ENCODE results near the gene HAND1.

Gene HAND1

DNA sequence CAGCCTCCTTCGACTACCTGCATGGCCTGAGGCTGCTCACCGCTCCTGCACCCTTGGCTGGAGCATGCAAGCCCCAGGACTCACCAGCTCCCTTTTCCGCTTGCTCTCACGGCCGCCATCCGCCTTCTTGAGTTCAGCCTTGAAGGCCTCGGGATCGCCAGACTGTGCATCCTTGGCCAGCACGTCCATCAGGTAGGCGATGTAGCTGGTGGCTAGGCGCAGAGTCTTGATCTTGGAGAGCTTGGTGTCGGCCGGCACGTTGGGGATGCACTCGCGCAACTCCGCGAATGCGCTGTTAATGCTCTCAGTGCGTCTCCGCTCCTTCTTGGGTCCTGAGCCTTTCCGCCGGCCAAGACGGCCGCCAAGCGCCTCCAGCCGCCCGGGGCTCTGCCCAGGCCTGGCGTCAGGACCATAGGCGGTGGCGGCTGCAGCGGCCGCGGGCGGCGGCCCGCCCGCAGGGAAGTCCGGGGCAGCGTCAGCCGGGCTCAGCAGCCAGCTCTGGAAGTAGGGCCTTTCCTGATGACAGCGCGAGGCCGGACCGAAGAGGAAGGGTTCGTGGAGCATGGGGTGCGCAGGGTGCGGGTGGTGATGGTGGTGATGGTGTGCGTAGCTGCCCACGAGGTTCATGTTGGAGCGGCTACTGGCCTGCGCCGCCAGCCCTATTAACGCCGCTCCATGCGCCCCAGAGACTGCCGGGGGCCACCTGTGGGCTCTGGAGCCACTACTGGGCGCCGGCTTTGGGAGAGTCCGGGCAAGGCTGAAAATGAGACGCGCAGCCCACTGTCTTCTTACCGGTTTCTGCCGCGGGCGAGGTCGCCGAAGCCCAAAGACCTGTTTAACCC, 424 bp downstream of the HAND1 start:
- DNase-seq, result no peak

- no peak for DNase-seq
Measured at GRCh38 chr5:154476354-154477205, 1.4 kb downstream of the HAND1 start.

DNA sequence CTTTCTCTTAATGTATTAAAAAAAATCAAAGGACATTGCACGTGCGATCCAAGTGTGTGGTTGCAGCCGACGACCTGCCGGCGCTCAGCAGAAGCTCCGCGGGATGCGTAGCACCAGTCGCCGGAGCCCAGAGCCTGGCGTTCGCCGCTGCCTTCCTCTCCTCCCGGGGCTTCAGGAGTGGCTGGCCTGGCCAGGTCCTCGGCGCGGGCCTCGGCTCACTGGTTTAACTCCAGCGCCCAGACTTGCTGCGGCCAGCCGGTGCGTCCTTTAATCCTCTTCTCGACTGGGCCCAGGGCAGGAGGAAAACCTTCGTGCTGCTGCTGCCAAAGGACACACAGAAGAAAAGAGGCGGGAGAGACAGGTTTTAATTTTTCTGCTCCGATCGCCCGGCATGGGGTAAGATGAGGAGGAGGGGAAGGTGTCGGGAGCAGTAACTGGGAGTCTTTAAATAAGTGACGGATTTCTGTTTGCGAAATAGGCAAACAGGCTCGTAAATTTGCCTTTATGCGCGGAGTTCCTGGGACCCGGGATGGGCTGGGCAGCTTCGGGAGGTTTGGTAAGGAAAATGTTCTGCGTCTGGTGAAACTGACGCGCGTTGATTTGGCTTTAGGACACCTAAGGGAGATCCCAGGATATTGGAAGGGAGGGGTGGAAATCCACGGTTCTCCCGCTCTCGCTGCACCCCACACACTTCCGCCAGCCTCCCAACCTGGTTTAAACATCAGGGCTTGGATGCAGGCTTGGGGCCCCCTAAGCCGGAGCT, 2.3 kb downstream of the HAND1 start:
- DNase-seq, result no peak

GRCh38 chr5:154474396-154475334, 3.4 kb downstream of the HAND1 start:
- no peak for DNase-seq

- DNase-seq, result no peak
Measured at GRCh38 chr5:154473581-154474283, 4.3 kb downstream of the HAND1 start.

DNA sequence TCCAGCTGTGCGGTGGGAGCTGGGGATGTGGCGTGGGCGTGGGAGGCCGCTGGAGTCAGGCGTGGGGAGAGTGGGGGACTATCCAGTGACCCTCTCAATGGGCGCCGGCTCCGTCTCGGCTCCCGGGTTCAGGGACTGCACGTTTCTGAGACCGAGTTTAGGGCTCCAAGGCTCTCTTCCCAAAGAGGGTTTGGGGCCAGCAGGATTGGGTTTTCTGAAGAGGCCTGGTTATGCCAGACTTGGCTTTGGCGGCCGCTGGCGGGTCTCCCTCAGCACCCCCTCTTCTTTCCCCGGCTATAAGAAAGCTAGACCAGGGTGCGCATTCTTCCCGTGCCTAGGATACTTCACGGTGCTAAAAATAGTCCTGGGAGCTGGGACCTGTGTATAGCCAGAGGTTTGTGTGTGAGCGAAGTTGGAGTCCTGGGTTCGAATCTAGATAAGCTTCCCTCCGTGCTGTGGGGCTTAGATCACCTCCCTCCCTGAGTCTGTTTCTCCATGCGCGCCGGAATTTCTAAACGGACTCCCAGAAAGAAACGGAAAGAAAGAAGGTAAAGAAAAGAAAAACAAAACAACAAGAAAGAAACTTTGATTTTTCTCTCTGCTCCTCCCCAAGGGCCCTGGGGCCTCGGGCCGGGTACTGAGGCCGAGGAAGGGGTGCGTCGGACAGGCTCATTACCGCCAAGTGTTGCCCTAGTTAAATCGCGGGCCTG, 5.0 kb downstream of the HAND1 start:
- no peak for DNase-seq

DNA sequence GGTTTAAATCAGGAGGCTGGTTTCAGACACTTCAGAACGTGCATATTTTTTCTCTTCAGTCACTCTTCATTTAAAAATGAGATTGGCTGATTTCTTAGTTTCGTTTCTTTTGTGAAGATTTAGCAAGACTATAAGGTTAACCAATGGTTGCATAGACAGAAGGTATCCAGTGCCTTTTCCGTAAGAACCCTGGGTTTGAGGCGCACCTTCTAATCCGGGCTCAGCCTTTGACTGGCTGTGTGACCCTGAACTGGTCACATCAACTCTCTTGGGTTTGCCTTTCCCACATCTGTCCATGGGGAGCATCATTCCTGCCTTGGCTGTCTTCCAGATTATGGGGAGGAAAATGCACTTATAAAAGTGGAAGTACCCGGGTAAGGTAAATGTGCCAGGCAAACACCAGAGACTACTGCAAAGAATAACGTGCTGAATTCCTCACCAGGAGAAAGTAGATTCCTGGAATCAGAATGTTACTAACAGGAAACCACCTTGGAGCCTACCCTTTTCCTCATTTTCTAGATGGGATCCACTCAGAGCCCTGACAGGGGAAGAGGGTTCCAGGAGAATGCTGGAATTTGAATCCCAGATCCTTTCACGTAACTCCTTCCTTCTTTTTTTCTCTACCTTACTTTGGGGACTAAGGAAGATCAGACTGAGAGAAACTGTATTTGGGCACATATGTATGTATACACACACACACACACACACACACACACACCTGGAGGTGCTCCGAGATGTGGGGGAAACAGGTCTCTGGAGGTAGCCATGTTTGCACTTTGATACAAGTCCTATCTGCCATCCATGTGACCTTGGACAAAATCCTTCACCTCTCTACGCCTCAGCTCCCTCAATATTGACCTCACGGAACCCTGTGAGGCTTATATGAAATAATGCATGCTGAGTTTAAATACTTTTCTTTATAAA, 6.8 kb downstream of the HAND1 start:
- no peak for DNase-seq

GRCh38 chr5:154470137-154470536, 7.9 kb downstream of the HAND1 start:
- no peak for DNase-seq

DNA sequence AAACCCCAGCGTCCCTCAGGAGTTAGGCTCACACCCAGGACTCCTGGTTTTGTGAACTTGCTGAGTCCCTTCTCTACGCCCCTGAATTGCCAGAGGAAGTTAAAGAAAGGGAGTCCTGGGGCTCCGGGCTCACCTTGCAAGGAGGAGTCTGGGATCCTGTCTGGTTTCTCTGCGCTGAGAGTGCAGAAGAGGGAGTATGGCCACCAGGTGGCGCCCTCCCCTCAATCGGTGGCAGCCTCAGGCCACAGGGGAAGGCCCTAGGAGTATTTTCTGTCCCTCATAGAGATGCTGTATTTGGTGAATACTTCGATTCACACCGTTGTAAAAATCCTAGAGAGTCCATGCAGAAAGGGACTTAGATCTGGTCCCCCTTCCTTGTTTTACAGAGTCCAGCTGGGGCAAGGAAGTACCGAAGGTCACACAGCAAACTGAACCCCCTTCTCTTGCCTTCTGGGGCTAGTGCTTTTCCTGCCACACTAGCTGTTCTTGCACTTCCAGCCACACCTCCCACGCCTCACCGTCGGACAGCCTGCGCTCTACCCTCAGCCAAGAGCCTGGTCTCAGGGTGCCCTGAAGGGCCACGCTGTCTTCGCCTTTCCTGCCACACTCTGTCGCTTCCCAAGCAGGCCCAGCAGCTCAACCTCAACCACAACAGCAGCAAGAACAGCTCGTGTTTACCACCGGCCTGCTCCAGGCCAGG, 10.2 kb downstream of the HAND1 start:
- peak in 1 of 2 experiments; percentile 28 for DNase-seq

DNA sequence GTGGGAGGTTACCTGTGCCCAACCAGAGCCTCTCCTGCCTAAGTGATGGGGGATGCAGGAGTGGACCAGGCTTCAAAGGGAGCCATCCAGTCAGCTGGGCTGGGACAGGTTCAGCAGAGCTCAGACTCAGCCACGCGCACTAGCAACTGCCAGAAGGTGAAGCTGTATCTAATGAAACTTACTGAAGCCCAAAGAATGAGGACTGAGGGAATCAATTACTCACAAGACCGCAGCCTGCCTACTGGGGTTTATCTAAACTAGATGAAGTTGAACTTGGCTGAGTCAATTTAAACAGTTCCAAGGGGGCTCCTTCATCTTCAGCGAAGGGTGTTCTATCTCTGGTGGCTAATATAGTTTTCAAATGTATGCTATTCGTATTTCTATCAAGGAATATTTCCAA, 11.4 kb downstream of the HAND1 start:
- no peak for DNase-seq

GRCh38 chr5:154466147-154466546, 11.9 kb downstream of the HAND1 start:
- DNase-seq, result no peak

DNA sequence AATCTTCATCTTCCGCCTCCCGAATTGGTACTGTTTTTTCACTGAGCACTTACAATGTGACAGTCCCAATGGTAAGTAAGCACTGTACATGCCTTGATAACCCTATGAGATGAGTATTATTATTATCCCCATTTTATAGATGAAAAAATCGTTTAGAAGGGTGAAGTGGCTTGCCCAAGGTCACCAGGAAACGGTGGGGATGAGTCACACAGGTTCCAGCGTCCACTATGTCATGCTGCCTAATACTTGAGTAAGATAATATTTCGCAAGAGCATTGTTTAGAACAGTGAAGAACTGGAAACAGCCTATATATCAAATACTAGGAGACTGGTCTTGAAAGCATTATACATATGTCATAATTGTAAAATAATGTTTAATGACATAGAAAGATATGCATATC, 12.9 kb downstream of the HAND1 start:
- no peak for DNase-seq

DNA sequence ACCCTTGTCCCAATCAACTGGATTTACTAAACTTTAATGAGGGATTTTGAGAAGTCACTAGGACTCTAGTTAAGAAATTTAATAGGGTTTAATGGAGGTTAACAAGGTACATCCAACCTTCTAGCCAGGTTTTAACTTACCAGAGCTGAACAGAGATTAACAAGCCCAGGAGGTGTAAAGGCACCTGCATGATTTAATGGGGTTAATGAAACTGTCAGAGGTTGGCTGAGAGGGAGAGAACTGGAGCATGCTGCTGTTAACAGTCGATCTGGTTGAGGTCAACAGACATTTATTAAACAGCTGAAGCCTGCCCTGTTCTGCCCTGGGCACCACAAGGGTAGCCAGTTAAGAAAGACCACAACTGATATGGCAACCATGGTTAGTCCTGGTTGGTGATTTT, 13.6 kb downstream of the HAND1 start:
- DNase-seq, result no peak

DNA sequence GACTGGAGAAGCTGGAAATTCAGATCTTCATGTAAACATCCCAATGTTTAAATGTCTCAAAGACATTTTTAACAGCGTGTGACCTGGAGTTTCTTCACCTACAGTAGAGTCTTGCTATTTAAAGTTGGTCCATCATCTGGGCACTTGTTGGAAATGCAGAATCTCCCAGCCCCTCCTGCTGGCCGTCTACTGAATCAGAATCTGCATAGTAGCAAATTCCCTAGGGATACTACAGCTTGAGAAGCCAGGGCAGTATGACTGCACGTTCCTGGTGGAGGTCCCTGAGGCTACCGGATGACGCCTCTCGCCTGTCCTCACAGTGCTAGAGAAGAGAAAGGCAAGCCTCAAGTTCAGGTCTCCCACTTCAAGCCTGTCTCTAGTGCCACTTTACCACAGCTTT, 16.5 kb downstream of the HAND1 start:
- no peak for DNase-seq

DNA sequence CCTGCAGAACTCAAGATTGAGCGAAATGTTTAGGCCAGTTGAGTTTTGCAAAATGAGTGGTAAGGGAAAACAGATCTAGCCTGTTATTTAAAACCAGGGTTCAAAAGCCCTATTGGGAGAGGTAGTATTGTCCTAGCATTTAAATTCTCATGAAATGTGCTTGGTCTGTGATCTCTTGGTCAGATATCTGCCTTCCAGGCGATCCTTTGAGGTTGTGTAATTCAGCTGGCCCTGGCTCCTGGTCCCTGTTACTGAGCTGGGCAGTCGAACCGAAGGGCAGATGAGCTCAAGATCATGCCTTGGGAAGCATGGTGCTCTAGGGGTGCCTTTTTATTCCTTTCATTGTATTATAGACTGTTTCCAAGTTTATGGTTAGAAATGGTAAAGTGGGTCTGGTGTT, 17.9 kb downstream of the HAND1 start:
- DNase-seq, result no peak

GRCh38 chr5:154459015-154459414, 19.0 kb downstream of the HAND1 start:
- no peak for DNase-seq

DNA sequence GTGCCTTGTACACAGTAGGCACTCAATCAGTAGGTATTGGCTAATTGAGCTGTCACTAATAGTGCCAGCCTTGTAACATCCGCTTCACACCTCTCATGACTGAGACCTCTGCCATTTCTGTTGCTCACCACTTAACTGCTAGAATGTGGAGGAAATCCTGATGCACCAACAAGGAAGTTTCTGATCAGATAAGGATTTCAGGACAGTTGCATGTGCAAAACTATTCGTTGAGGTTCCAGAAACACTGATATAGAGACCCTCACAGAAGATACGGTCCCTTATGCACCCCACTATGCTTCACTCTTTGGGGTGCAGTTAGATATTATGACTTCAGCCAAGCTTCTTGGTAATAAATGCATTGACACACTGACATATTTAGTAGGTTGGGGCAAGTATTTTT, 21.5 kb downstream of the HAND1 start:
- DNase-seq, result no peak

- no peak for DNase-seq
Measured at GRCh38 chr5:154455585-154455984, 22.4 kb downstream of the HAND1 start.

- no peak for DNase-seq
Measured at GRCh38 chr5:154451957-154452356, 26.1 kb downstream of the HAND1 start.
